H9 (cell line): ENCODE results near the gene SELENBP1. TPM values are rescaled to one million over a fixed set of nuclear protein-coding genes. Genes with fewer than 3 reads are reported as not detected.
A peak's percentile ranks its signal among the peaks of the same experiment; 100 is the strongest.

Experiments used
- DNase-seq: peaks from one replicate; pipeline ENCODE4 v3.0.0-alpha.2; 2017
- H2AFZ ChIP-seq: one replicate; pipeline ENCODE4 v1.6.1; 2013; ENCODE audit warnings: mild to moderate bottlenecking, low read length, control low read depth, moderate library complexity
- H2AK5ac ChIP-seq: 2 replicates; pipeline ENCODE4 v1.6.1; 2013; ENCODE audit warnings: low read length, control low read depth, mixed read lengths; ENCODE audit not compliant: insufficient read length
- H2BK120ac ChIP-seq: one replicate; pipeline ENCODE4 v1.6.1; 2013; ENCODE audit warnings: low read depth, mild to moderate bottlenecking, low read length, control low read depth, inconsistent platforms; ENCODE audit not compliant: poor library complexity, severe bottlenecking
- H2BK12ac ChIP-seq: 2 replicates; pipeline ENCODE4 v1.6.1; 2013; ENCODE audit warnings: low read length, control low read depth, mixed read lengths, low read depth; ENCODE audit not compliant: insufficient read length
- H2BK15ac ChIP-seq: 2 replicates; pipeline ENCODE4 v1.6.1; 2013; ENCODE audit warnings: low read depth, low read length, control low read depth
- H2BK20ac ChIP-seq: one replicate; pipeline ENCODE4 v1.6.1; 2013; ENCODE audit warnings: low read depth, mild to moderate bottlenecking, low read length, control low read depth, inconsistent platforms; ENCODE audit not compliant: poor library complexity, severe bottlenecking
- H2BK5ac ChIP-seq: 2 replicates; pipeline ENCODE4 v1.6.1; 2013; ENCODE audit warnings: low read length, control low read depth, mixed read lengths; ENCODE audit not compliant: insufficient read length
- H3K14ac ChIP-seq: 2 replicates; pipeline ENCODE4 v1.6.1; 2013; ENCODE audit warnings: low read length, control low read depth; ENCODE audit not compliant: insufficient read depth
- H3K18ac ChIP-seq: 2 replicates; pipeline ENCODE4 v1.6.1; 2013; ENCODE audit warnings: low read depth, mild to moderate bottlenecking, mixed read lengths, low read length, control low read depth; ENCODE audit not compliant: insufficient read length
- H3K23ac ChIP-seq: 2 replicates; pipeline ENCODE4 v1.6.1; 2013; ENCODE audit warnings: low read length, control low read depth, mixed read lengths, low read depth; ENCODE audit not compliant: insufficient read length
- H3K23me2 ChIP-seq: 2 replicates; pipeline ENCODE4 v1.6.1; 2013; ENCODE audit warnings: low read depth, mild to moderate bottlenecking, mixed read lengths, low read length, control low read depth; ENCODE audit not compliant: insufficient read length, poor library complexity, severe bottlenecking
- H3K27ac ChIP-seq: 2 replicates; pipeline ENCODE4 v1.5.1; 2013; ENCODE audit warnings: low read length, control low read depth, mixed read lengths, low read depth; ENCODE audit not compliant: insufficient read length
- H3K27me3 ChIP-seq: 2 replicates; pipeline ENCODE4 v1.6.1; 2013; ENCODE audit warnings: low read length, control low read depth, inconsistent platforms; ENCODE audit not compliant: insufficient read depth
- H3K4ac ChIP-seq: 2 replicates; pipeline ENCODE4 v1.6.1; 2013; ENCODE audit warnings: low read depth, mild to moderate bottlenecking, control low read depth, inconsistent platforms, low read length, moderate library complexity
- H3K4me1 ChIP-seq: 2 replicates; pipeline ENCODE4 v1.6.1; 2013; ENCODE audit warnings: low read length, control low read depth, inconsistent platforms; ENCODE audit not compliant: insufficient read depth
- H3K4me2 ChIP-seq: 2 replicates; pipeline ENCODE4 v1.6.1; 2013; ENCODE audit warnings: low read length, control low read depth, mixed read lengths; ENCODE audit not compliant: insufficient read length, insufficient read depth
- H3K56ac ChIP-seq: 2 replicates; pipeline ENCODE4 v1.6.1; 2013; ENCODE audit warnings: low read depth, mild to moderate bottlenecking, mixed read lengths, low read length, control low read depth; ENCODE audit not compliant: insufficient read length
- H3K79me1 ChIP-seq: 2 replicates; pipeline ENCODE4 v1.6.1; 2013; ENCODE audit warnings: low read depth, mild to moderate bottlenecking, moderate library complexity, low read length, control low read depth, inconsistent platforms; ENCODE audit not compliant: insufficient read depth, poor library complexity, severe bottlenecking
- H3K79me2 ChIP-seq: 2 replicates; pipeline ENCODE4 v1.6.1; 2013; ENCODE audit warnings: low read length, control low read depth, inconsistent platforms; ENCODE audit not compliant: insufficient read depth
- H3K9ac ChIP-seq: 2 replicates; pipeline ENCODE4 v1.6.1; 2013; ENCODE audit warnings: low read length, control low read depth, mixed read lengths; ENCODE audit not compliant: insufficient read length; ENCODE audit errors: extremely low read depth
- H3K9me3 ChIP-seq: one replicate; pipeline ENCODE4 v1.6.1; 2013; ENCODE audit warnings: low read depth, low read length, inconsistent platforms; ENCODE audit not compliant: control insufficient read depth
- H3T11ph ChIP-seq: one replicate; pipeline ENCODE4 v1.6.1; 2013; ENCODE audit warnings: mild to moderate bottlenecking, low read length, control low read depth, inconsistent platforms
- H4K20me1 ChIP-seq: one replicate; pipeline ENCODE4 v1.6.1; 2013; ENCODE audit not compliant: control insufficient read depth, insufficient read length, insufficient read depth
- H4K5ac ChIP-seq: 2 replicates; pipeline ENCODE4 v1.6.1; 2013; ENCODE audit warnings: low read depth, mild to moderate bottlenecking, mixed read lengths, low read length, control low read depth; ENCODE audit not compliant: insufficient read length
- H4K8ac ChIP-seq: replicated peaks from 2 replicates; pipeline ENCODE4 v1.6.1; 2013; ENCODE audit warnings: low read length, control low read depth, mixed read lengths, low read depth; ENCODE audit not compliant: insufficient read length
- H4K91ac ChIP-seq: 2 replicates; pipeline ENCODE4 v1.6.1; 2013; ENCODE audit warnings: low read depth, mild to moderate bottlenecking, moderate library complexity, mixed read lengths, low read length, control low read depth; ENCODE audit not compliant: insufficient read length
- H3K27ac Mint-ChIP-seq, 3 experiments: 2 replicates in 2 of 3; 3 replicates in 1 of 3; pipeline ENCODE4 v1.8.0; 2020 to 2021; ENCODE audit warnings: mixed read lengths in 3 of 3, mild to moderate bottlenecking in 1 of 3, moderate library complexity in 1 of 3
- H3K27me3 Mint-ChIP-seq: 2 replicates; pipeline ENCODE4 v1.8.0; 2021; ENCODE audit warnings: low read depth, mild to moderate bottlenecking, moderate library complexity, mixed read lengths
- H3K36me3 Mint-ChIP-seq, 3 experiments: 2 replicates in 2 of 3; 3 replicates in 1 of 3; pipeline ENCODE4 v1.8.0; 2020 to 2021; ENCODE audit warnings: low read depth in 3 of 3, mixed read lengths in 3 of 3; ENCODE audit not compliant: insufficient read depth in 1 of 3
- H3K4me1 Mint-ChIP-seq, 2 experiments: 2 replicates each; pipeline ENCODE4 v1.8.0; 2020; ENCODE audit warnings: mixed read lengths in 2 of 2
- H3K4me3 Mint-ChIP-seq, 2 experiments: 2 replicates in 1 of 2; 3 replicates in 1 of 2; pipeline ENCODE4 v1.8.0; 2020 to 2021; ENCODE audit warnings: mild to moderate bottlenecking in 2 of 2, mixed read lengths in 2 of 2, moderate library complexity in 1 of 2
- H3K9me3 Mint-ChIP-seq, 2 experiments: 2 replicates in 1 of 2; 3 replicates in 1 of 2; pipeline ENCODE4 v1.8.0; 2020; ENCODE audit warnings: mild to moderate bottlenecking in 2 of 2, mixed read lengths in 2 of 2, moderate library complexity in 1 of 2
- CTCF ChIP-seq: fragments of 200-600 bp; sonication (generic); conservative IDR thresholded peaks from 3 replicates; pipeline ENCODE4 v1.8.0; 2021; ENCODE audit warnings: antibody characterized with exemption, mild to moderate bottlenecking
- WGBS: extraction: QIAGEN DNeasy Blood & Tissue Kit; methylation state at CpG from one replicate; pipeline ENCODE4 v1.1.7; 2013; ENCODE audit warnings: missing lambda C conversion rate, low lambda C conversion rate, mixed read lengths; ENCODE audit not compliant: insufficient read length; ENCODE audit errors: extremely low coverage; 5-methylcytosine and 5-hydroxymethylcytosine counted together
- total RNA-seq: library from RNA; stranded (reverse); gene quantifications from 2 replicates; pipeline ENCODE4 v1.2.1, GENCODE V29; 2021

Gene SELENBP1
- total RNA-seq, 1 experiment from 2014 or later = 14.2 TPM

DNA sequence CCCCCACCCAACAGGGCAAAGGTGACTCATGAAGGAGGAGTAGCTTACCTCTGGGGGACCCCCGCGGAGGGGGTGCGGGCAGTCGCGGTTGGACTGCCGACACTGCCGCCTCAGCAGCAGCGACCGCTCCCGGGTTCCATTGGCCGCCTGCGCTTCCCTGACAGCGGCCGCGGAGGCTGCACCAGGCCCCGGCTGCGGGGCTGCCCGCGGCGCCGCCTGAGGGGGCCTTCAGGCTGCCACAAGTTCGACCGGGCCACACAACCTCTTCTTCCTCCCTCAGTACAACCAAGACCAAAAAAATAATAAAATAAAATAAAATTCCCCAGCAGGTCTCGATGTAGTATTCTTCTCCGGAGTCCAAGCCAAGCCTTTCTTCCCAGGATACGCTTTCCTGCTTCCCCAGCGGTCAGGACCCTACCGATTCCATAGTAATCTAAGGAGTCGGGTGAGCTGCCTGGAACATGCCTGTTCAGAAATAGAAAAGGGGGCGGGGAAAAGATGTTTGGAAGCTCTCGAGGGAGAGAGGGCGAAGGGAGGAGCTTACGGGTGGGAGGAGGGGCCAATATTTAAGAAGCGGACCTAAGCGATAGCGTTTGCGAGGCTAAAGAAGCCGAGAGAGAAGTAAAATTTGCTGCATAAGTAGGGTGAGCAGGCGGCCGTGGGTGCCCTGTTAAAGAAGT, 45.1 kb downstream of the SELENBP1 start, which contains the start of gene PI4KB:
PI4KB (minus strand) TSS at position 194 of the 680 bp plus-strand sequence. CDS start 10,935 bp downstream, outside the sequence.
- Histone ChIP-seq H3K56ac (no peak within 1 kb of the TSS), H3T11ph (no peak within 1 kb of the TSS), H4K8ac (no peak within 1 kb of the TSS), H3K27ac (peak within 1 kb of the TSS; percentile 4), H2BK15ac (no peak within 1 kb of the TSS), H3K14ac (peak within 1 kb of the TSS; percentile 62), H2BK5ac (no peak within 1 kb of the TSS), H3K4me1 (no peaks in the 10 kb centered on the region; the same call in 1 of the 2 replicates), H2AFZ (peak within 1 kb of the TSS; percentile 45), H3K79me1 (no peaks in the 10 kb centered on the region), H2BK120ac (no peak within 1 kb of the TSS), H4K91ac (no peak within 1 kb of the TSS), H2BK12ac (no peak within 1 kb of the TSS), H3K4me2 (peak within 1 kb of the TSS; percentile 67), H4K5ac (peak within 1 kb of the TSS; percentile 48), H4K20me1 (no peaks in the 10 kb centered on the region), H3K27me3 (no peaks in the 10 kb centered on the region), H3K9me3 (no peaks in the 10 kb centered on the region), H3K79me2 (no peaks in the 10 kb centered on the region), H2BK20ac (no peak within 1 kb of the TSS), H3K23me2 (peaks cover 13% of the 10 kb centered on the region), H3K9ac (peak within 1 kb of the TSS; percentile 81), H3K23ac (no peak within 1 kb of the TSS), H3K4ac (no peak within 1 kb of the TSS; the same call in 1 of the 2 replicates), H2AK5ac (no peak within 1 kb of the TSS), H3K18ac (peak within 1 kb of the TSS; percentile 93)
- H3K9me3 Mint-ChIP-seq = no peaks in the 10 kb centered on the region
- H3K4me1 Mint-ChIP-seq = peaks cover 15% of the 10 kb centered on the region in 2 experiments
- peak within 1 kb of the TSS; percentile 99 to 100 (median 99) for H3K27ac Mint-ChIP-seq
- H3K27me3 Mint-ChIP-seq = peaks cover 3% of the 10 kb centered on the region; the same call in 1 of the 2 replicates
- H3K4me3 Mint-ChIP-seq = peak within 1 kb of the TSS; percentile 88 to 89
- TF ChIP-seq CTCF = no peak
- DNase-seq = peak; percentile 95
- peaks cover 8 to 27% (median 14%) of the 10 kb centered on the region in 3 experiments; a peak in 6 of 7 replicates for H3K36me3 Mint-ChIP-seq
- no CpG with 5 or more reads among the region's 40 CpGs for WGBS
